ENCODE results near the gene SUGP1. TPM values are rescaled to one million over a fixed set of nuclear protein-coding genes. Genes with fewer than 3 reads are reported as not detected.

The SUGP1 gene
- total and polyA plus RNA-seq, 2 of the 4 experiments (the other 2 are of a cell fraction): 33.2 to 35.8 TPM

GRCh38 chr19:19305696-19306095 is 14.6 kb downstream of the SUGP1 start:
- H3K27me3 ChIP-seq (ENCODE audit: control insufficient read depth, insufficient read depth, low read length): no peaks in the 10 kb centered on the region
- no peak overlapping the region for H3K9ac ChIP-seq (ENCODE audit: low read depth, low read length)
- no peak overlapping the region for H3K56ac ChIP-seq (ENCODE audit: extremely low read depth, insufficient read depth, low read length)
- no peak for TF ChIP-seq MAFK (IDR thresholded peaks at IDR 0.05; ENCODE audit: low read depth, low read length)
- no peak for TF ChIP-seq BHLHE40 (IDR thresholded peaks at IDR 0.05; ENCODE audit: low read depth, low read length)
- no peak for TF ChIP-seq ELK1 (IDR thresholded peaks at IDR 0.05; ENCODE audit: borderline replicate concordance, low read depth, low read length)
- TF ChIP-seq RCOR1 (IDR thresholded peaks at IDR 0.05; ENCODE audit: insufficient replicate concordance, low read length): no peak
- no peak for TF ChIP-seq CEBPB (IDR thresholded peaks at IDR 0.05; ENCODE audit: low read depth, low read length)
- TF ChIP-seq SMC3 (IDR thresholded peaks at IDR 0.05; ENCODE audit: low read depth, low read length): no peak
- H2AK5ac ChIP-seq (ENCODE audit: low read depth, low read length): no peak overlapping the region
- dilution Hi-C loops (cut with HindIII; ENCODE audit: low sequenced_read_pairs, unreplicated experiment) (no loop called here), in situ Hi-C loops (cut with MboI; ENCODE audit: low sequenced_read_pairs) (no loop called here), intact Hi-C loops (cut with micrococcal nuclease) (no loop called here)
- CTCF ChIA-PET: no interaction called here
- H4K8ac ChIP-seq (ENCODE audit: low read depth in 2 of 2, low read length in 2 of 2): no peak overlapping the region
- no peak overlapping the region for H2BK120ac ChIP-seq (ENCODE audit: low read depth, low read length)
- POLR2A ChIA-PET (ENCODE audit: unreplicated experiment): no interaction called here
- WGBS, 2 experiments (ENCODE audit: extremely low coverage in 2 of 2, insufficient read length in 1 of 2): 93% methylated on average over 8 of the region's 16 CpGs; no CpG with 5 or more reads in 1 of the 2 experiments
- no peak overlapping the region for H2AK9ac ChIP-seq (replicated peaks; ENCODE audit: low read depth, low read length, poor library complexity)
- no peak for DNase-seq
- no peak overlapping the region for H4K5ac ChIP-seq (ENCODE audit: low read depth, low read length)
- 0 out of 2 replicates have a peak, but pooled peaks cover 3% of the 10 kb centered on the region for H3K9me1 ChIP-seq (ENCODE audit: insufficient read depth, low read length)
- H3K4me1 ChIP-seq (ENCODE audit: control insufficient read depth, insufficient read depth, low read length): no peaks in the 10 kb centered on the region
- no peak overlapping the region for H3K23ac ChIP-seq (ENCODE audit: low read depth, low read length)
- H3K36me3 ChIP-seq (ENCODE audit: control insufficient read depth, insufficient read depth, low read length): peaks cover 72% of the 10 kb centered on the region
- BruUV-seq (replicated peaks): no TSS peak
- no peak overlapping the region for H3K14ac ChIP-seq (replicated peaks; ENCODE audit: low read depth, low read length)
- no peak overlapping the region for H2BK5ac ChIP-seq (ENCODE audit: low read depth, low read length, poor library complexity, severe bottlenecking)
- no peak overlapping the region for H2BK15ac ChIP-seq (ENCODE audit: low read depth, low read length)
- H3K27ac ChIP-seq (ENCODE audit: insufficient read depth, low read length): no peak overlapping the region
- H3K18ac ChIP-seq (ENCODE audit: low read depth, low read length): no peak overlapping the region
- H3K79me1 ChIP-seq (ENCODE audit: low read depth in 1 of 2, low read length in 2 of 2): peaks cover 7 to 17% of the 10 kb centered on the region in 2 experiments; a peak in 2 of 4 replicates
- no peak overlapping the region for H2AFZ ChIP-seq (replicated peaks; ENCODE audit: low read length, poor library complexity)
- no peak overlapping the region for H2BK20ac ChIP-seq (ENCODE audit: low read depth, low read length)
- no peaks in the 10 kb centered on the region for H3K9me3 ChIP-seq (ENCODE audit: control insufficient read depth, insufficient read depth, low read length)
- H4K20me1 ChIP-seq (ENCODE audit: insufficient read depth, low read length): peaks cover 2% of the 10 kb centered on the region; the same call in 1 of the 2 replicates
- no peak for ATAC-seq (ENCODE audit: low read depth)
- H3K4me3 ChIP-seq (ENCODE audit: insufficient read depth, low read depth, low read length): no peak overlapping the region
- H3K4ac ChIP-seq (ENCODE audit: low read depth, low read length): no peak overlapping the region
- H4K91ac ChIP-seq (ENCODE audit: insufficient read depth, low read depth, low read length): no peak overlapping the region
- no peak overlapping the region for H3K4me2 ChIP-seq (ENCODE audit: low read depth, low read length)

All from IMR-90 (cell line).